HEK293 (cell line): ENCODE data around the gene ADCY7.

Source experiments
- CTCF ChIP-seq: fragments of 450-650 bp; formaldehyde crosslinking; IDR thresholded peaks from 2 replicates; pipeline ENCODE4 v1.5.1; 2016; ENCODE audit warnings: missing biosample characterization, missing genetic modification characterization
- ELK4 ChIP-seq: IDR thresholded peaks from 2 replicates; pipeline ENCODE4 v1.6.1; 2011; ENCODE audit warnings: mild to moderate bottlenecking, low read depth, low read length, borderline replicate concordance
- MZF1 ChIP-seq: fragments of 450-650 bp; formaldehyde crosslinking; IDR thresholded peaks from 2 replicates; pipeline ENCODE4 v1.5.1; 2017; ENCODE audit warnings: missing biosample characterization, missing genetic modification characterization, borderline replicate concordance
- ZNF138 ChIP-seq: fragments of 450-650 bp; formaldehyde crosslinking; IDR thresholded peaks from 2 replicates; pipeline ENCODE4 v1.5.1; 2016; ENCODE audit warnings: missing biosample characterization, missing genetic modification characterization, borderline replicate concordance
- ZNF362 ChIP-seq: fragments of 450-650 bp; formaldehyde crosslinking; IDR thresholded peaks from 2 replicates; pipeline ENCODE4 v1.5.1; 2016; ENCODE audit warnings: missing biosample characterization, missing genetic modification characterization
- ZNF514 ChIP-seq: fragments of 450-650 bp; formaldehyde crosslinking; IDR thresholded peaks from 2 replicates; pipeline ENCODE4 v1.5.1; 2016; ENCODE audit warnings: missing biosample characterization, missing genetic modification characterization
- ZNF670 ChIP-seq: fragments of 450-650 bp; formaldehyde crosslinking; IDR thresholded peaks from 2 replicates; pipeline ENCODE4 v1.5.1; 2016; ENCODE audit warnings: missing biosample characterization, missing genetic modification characterization, low read depth
- ZSCAN16 ChIP-seq: fragments of 450-650 bp; formaldehyde crosslinking; IDR thresholded peaks from 2 replicates; pipeline ENCODE4 v1.5.1; 2016; ENCODE audit warnings: missing biosample characterization, missing genetic modification characterization
- ZSCAN30 ChIP-seq: fragments of 450-650 bp; IDR thresholded peaks from 2 replicates; pipeline ENCODE4 v1.5.1; 2018; ENCODE audit warnings: missing biosample characterization, mild to moderate bottlenecking, missing genetic modification characterization, moderate library complexity

- TF ChIP-seq ZNF138 (tag by site-specific recombination), result no peak
- TF ChIP-seq ZSCAN30 (tag by site-specific recombination), result no peak
- TF ChIP-seq ZSCAN16, result no peak
- TF ChIP-seq MZF1 (tag by site-specific recombination), result no peak
- no peak for TF ChIP-seq ZNF514 (tag by site-specific recombination)
- TF ChIP-seq CTCF (tag by site-specific recombination), result 0 out of 2 replicates have a peak, but pooled peaks have one; percentile 37
- no peak for TF ChIP-seq ELK4
- no peak for TF ChIP-seq ZNF362 (tag by site-specific recombination)
- TF ChIP-seq ZNF670 (tag by site-specific recombination), result no peak
Observed at GRCh38 chr16:50323335-50324011, 57.1 kb downstream of the ADCY7 start.
